GM19099 (cell line): ENCODE data around the gene MAOA.

Source experiments
- POLR2A ChIP-seq: IDR thresholded peaks from 3 replicates; pipeline ENCODE4 v1.6.1; 2011; ENCODE audit warnings: low read depth; ENCODE audit not compliant: insufficient read length; ENCODE audit errors: extremely low read depth

MAOA gene

DNA sequence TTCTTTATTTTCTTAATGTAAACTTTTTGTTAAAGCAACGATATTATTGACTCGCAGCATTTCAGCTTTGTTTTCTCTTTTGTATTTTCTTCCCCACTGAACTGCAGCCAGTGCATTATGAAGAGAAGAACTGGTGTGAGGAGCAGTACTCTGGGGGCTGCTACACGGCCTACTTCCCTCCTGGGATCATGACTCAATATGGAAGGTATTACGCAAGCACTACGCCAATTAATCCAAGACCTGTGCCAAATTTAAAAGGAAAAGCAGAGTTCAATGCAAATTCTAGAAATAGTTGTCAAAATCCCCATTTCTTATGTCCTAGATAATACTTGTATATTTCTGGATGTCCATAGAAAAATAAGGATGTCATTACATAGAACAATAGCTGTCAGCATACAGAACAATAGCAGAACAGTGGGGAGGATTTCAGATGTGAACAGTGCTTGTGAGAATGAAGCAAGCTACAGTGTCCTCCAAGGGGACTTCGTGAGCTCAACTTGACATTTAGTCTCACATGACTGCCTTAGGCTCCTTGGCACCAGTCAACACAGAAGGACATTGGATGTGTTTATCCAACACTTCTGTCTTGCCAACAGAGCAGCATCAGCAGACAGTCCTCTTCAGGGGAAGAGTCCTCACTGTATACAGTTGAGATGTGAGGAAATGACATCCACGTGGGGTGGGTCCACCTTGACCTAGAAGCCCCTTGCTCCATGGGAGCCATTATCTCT is 85.9 kb downstream of the MAOA start:
- TF ChIP-seq POLR2A = no peak

DNA sequence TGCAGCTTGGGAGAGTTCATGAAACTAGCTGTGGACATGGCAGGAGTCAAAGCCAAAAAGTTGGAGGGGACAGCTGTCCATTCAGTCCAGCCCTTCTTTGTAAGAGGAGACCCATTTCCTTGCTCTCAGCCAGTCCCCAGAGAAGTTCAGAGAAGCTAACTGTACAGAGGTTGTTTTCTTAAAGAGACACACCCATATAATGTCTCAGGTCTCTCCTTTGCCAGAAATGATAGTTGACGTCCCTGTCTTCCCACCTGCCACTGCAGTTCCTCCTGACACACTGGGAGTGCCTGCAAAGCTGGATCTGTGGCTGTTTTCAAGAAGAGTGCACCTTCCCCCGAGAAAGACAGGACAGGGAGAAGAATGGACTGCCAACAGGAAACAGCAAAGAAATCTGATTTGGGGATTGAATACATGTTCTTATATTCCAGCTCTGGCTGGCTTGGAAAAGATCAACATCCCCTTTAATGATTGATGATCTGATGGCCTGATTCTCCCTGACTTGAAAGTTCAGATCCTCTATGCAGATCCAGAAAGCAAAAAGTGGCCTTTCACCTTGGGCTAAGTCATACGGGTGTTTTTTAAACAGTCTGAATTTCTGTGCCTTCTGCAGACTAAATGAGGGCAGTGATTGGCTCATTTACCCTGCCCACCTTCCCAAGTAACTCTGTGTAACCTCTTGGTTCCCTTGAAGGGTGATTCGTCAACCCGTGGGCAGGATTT is 87.2 kb downstream of the MAOA start:
- no peak for TF ChIP-seq POLR2A

DNA sequence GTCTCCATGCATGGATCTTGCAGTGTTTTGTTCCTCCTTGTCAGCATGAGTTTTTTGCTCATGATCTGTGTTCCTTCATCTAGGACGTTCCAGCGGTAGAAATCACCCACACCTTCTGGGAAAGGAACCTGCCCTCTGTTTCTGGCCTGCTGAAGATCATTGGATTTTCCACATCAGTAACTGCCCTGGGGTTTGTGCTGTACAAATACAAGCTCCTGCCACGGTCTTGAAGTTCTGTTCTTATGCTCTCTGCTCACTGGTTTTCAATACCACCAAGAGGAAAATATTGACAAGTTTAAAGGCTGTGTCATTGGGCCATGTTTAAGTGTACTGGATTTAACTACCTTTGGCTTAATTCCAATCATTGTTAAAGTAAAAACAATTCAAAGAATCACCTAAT is 88.2 kb downstream of the MAOA start:
- no peak for TF ChIP-seq POLR2A

DNA sequence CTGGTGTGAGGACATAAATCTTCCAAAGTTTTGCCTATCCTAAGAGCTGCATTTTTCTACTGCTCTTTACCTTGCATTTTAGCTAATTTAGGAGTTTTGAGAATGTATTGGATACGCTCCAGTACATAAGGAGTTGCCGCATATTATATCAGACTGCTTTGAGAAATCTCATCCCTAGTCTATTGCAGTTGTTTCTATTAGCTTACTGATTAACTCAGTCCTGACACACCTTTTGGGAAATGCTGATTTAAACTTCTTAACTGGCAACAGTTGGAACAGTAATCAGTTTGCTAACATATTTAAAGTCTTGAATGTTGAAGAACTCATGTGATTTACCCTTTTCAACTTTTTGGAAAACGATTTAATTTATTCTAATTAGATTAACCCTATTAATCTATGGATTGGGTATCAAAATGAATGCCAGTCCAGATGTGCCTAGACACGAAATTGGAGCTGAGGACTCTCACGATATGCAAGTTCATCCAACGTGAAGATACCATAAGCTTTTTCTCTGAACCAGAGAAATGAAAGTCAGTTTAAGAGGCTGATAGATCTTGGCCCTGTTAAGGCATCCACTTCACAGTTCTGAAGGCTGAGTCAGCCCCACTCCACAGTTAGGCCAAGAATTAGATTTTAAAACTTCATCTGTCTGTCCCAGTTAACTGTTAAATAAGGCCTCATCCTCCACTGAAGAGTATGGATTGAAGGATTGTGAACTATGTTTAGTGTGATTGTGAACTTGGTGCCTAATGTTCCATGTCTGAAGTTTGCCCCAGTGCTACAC is 90.0 kb downstream of the MAOA start:
- TF ChIP-seq POLR2A = no peak

DNA sequence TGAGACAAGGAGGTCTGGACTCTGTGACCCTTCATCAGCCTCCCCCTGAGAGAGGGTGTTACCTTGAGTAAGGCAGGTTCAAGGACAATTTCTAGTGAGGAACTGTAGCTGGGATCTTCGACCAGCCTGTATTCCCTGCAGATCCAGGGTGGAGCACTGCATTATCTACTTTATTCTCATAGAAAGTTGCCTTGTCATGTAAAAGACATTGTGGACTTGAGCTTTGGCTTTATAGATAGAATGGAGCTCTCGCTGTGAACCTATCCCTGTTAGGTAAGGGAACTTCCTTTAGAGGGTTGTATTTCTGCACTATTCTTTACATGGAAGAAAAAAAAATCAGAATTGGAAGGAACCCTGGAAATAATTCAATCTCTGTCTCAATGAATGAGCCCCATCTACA is 91.4 kb downstream of the MAOA start:
- no peak for TF ChIP-seq POLR2A

DNA sequence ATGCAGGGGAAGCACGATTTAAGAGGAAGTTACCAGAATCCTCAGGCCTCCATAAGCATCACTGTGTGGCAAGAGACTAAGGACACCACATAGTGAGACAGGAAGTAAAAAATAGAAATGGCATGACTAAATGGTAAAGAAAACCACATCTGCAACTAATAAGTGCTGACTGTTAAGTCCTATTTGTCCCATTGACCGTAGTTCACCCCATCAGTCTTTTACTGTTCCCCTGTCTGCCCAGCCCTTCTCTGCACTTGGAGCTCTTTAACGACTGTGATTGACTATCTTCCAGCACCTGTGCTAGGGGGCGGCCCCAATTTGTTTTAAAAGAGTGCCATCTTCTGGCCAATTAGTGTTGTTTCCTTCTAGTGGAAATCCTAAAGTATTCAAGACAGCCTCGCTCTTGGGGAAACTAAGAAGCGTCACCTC is 94.2 kb downstream of the MAOA start:
- TF ChIP-seq POLR2A = no peak

DNA sequence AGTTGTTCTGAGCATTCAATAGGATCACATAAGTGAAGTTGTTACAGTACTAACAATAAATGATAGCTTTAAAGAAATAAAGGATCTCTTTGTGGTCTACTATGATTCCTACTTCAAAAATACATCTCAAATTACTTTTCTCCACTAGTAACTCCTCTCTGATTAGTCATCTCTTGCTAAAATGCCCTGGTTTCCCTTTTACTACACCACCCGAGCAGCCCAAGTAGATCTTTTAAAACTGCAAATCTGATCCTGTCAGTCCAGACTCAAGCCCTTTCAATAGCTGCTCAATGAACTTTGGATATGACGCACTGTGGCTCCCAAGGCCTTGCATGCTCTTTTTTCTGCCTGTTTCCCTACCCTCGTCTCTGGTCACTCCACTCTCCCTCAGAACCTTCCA is 97.5 kb downstream of the MAOA start:
- TF ChIP-seq POLR2A = no peak

DNA sequence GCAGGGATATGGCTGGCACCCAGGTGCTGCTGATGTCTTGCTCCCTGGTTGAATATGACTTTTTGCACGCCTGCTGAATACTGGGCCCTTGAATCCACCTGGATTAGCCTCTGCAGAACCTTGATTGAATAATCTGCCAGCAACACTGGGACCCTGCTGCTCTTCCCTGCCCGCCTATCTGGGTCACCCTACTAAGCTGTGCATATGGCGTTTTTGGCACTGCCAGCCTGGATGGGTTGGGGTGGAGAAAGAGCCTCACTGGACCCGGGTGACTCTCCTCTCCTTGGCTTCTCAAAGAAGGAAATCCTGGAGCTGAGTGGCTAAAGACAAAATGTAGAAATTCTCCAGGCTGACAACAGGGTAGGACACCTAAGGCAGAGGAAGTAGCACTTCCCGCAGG is 100.0 kb downstream of the MAOA start:
- no peak for TF ChIP-seq POLR2A

DNA sequence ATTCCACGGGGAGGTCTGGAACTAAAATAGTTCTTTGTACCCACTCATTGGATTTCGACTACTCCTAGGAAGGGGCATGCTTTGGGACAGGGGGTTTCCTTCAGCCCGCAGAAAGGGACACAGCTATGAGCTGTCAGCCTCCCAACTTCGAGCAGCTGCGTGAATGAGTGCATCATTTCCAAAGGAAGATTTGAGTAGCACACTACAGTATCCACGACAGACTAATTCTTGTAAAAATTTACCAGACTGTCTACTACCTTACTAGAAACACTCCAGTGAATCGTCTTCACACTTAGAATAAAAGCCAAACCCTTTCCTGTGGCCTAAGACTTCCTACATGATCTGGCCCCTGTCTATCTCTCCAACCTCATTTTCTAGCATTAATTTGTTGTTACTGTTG is 101.9 kb downstream of the MAOA start:
- TF ChIP-seq POLR2A = no peak

DNA sequence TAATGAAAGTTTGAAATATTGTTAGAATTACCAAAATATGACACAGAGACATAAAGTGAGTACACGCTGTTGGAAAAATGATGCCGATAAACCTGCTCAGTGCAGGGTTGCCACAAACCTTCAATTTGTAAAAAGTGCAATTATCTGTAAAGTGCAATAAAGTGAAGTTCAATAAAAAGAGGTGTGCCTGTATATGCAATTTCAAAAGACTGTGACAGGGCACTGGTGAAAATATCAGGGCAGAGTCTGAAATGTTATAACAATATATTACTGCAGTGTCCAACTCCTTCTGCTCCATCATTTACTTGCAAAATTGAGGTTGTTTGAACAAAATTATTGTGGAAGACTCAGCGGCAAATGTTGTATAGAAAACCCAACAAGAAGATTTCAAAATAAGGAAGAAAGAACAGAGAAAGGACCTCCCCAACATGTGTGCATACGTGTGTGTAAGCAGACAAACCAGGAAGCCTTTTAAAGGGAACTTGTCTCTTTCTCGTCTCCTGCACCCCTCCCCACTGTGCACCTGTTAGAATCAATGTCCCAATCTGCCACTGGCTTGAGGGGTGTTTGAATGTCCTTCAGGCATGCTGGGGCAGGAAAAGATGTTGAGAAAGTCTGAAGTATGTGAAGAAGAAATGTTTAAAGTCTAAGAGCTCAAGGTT is 130.0 kb downstream of the MAOA start:
- no peak for TF ChIP-seq POLR2A
